Naive thymus-derived CD8-positive, alpha-beta T cell (primary cell): ENCODE measurements around the gene ZNF679. TPM values are rescaled to one million over a fixed set of nuclear protein-coding genes. Genes with fewer than 3 reads are reported as not detected.
"Not testable (repeated sequence)": the region's sequence is repeated elsewhere in the genome, so short reads cannot be mapped to it uniquely, and the experiment has no call there.

Experiments used
- ATAC-seq, 2 donors: fragments of 150-1000 bp; cut with Tn5 transposase in 1 of 2; sonication (Bioruptor Pico), chemical (Tn5 transposase) in 1 of 2; 1 replicate in 1 of 2; 2 replicates in 1 of 2; pipeline ENCODE4 v1.10.0; 2021; ENCODE audit warnings: mild to moderate bottlenecking in 2 of 2, moderate library complexity in 2 of 2
- POLR2A ChIA-PET: fragments of 350-600 bp; sonication (Branson Sonifier 250); formaldehyde crosslinking; loops from one replicate; lab custom pipeline; 2021; ENCODE audit warnings: antibody characterized with exemption; lab: Charles Lee
- DNase-seq, 10 donors: peaks; one replicate each; pipeline versions ENCODE4 v3.0.0 to v3.0.0-alpha.2; 2020 to 2022
- H3K27ac Mint-ChIP-seq, 10 donors: one replicate each; pipeline ENCODE4 v1.8.0; 2020 to 2022; ENCODE audit warnings: mild to moderate bottlenecking in 10 of 10, mixed read lengths in 10 of 10, moderate library complexity in 4 of 10, inconsistent platforms in 1 of 10
- H3K27me3 Mint-ChIP-seq, 5 donors: one replicate each; pipeline ENCODE4 v1.8.0; 2021 to 2022; ENCODE audit warnings: mixed read lengths in 5 of 5
- H3K36me3 Mint-ChIP-seq, 3 donors: one replicate each; pipeline ENCODE4 v1.8.0; 2020 to 2022; ENCODE audit warnings: mixed read lengths in 3 of 3, mild to moderate bottlenecking in 2 of 3, inconsistent platforms in 1 of 3
- H3K4me1 Mint-ChIP-seq, 4 donors: one replicate each; pipeline ENCODE4 v1.8.0; 2021 to 2022; ENCODE audit warnings: mixed read lengths in 4 of 4
- H3K4me3 Mint-ChIP-seq, 10 donors: one replicate each; pipeline ENCODE4 v1.8.0; 2020 to 2022; ENCODE audit warnings: mild to moderate bottlenecking in 10 of 10, mixed read lengths in 10 of 10, moderate library complexity in 6 of 10, inconsistent platforms in 1 of 10
- H3K9me3 Mint-ChIP-seq, 9 donors: one replicate each; pipeline ENCODE4 v1.8.0; 2020 to 2022; ENCODE audit warnings: mixed read lengths in 9 of 9, mild to moderate bottlenecking in 3 of 9, inconsistent platforms in 1 of 9, moderate library complexity in 1 of 9
- polyA plus RNA-seq, 3 donors: library from polyadenylated mRNA; unstranded; fragments of 300-500 nt; fragmentation: Illumina TruSeq; gene quantifications; one replicate each; pipeline ENCODE4 v1.2.3, GENCODE V29; 2021
- total RNA-seq, 8 experiments: library from RNA in 2 of 8; stranded (reverse) in 2 of 8; gene quantifications; one replicate each; pipeline ENCODE4 v1.2.3 and lab custom pipeline; 2021 to 2026

ZNF679 gene
- total RNA-seq (not detected), polyA plus RNA-seq (not detected), total RNA-seq (lab: John Stamatoyannopoulos, UW) (0 reads per million in 6 experiments)

DNA sequence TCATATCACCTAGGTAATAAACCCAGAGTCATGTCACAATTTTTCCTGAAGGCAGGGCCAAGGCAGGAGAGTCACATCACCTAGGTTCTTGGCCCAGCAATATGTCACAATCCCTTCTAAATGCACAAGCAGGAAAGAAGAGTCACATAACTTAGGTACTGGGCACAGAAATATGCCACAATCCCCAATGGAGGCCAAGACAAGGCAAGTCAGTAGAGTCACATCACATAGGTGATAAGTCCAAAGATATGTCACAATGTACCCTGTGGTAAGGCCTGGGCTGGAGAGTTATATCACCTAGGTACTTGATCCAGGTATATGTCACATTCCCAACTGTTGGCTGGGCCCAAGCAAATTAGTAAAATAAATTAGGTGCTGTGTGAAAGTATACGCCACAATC, at the start of gene ZNF679:
TSS of gene ZNF679 (plus strand) at position 301 of the 400 bp plus-strand sequence. CDS start 20,644 bp downstream, outside the sequence.
- ATAC-seq, POLR2A ChIA-PET, H3K4me3 Mint-ChIP-seq, H3K27ac Mint-ChIP-seq, DNase-seq, H3K27me3 Mint-ChIP-seq, H3K4me1 Mint-ChIP-seq: not testable (repeated sequence)
- Mint-ChIP-seq H3K36me3 (peaks cover 0 to 21% (median 4%) of the 10 kb centered on the region in 3 donors), H3K9me3 (peaks cover 0 to 87% (median 34%) of the 10 kb centered on the region in 9 donors)

DNA sequence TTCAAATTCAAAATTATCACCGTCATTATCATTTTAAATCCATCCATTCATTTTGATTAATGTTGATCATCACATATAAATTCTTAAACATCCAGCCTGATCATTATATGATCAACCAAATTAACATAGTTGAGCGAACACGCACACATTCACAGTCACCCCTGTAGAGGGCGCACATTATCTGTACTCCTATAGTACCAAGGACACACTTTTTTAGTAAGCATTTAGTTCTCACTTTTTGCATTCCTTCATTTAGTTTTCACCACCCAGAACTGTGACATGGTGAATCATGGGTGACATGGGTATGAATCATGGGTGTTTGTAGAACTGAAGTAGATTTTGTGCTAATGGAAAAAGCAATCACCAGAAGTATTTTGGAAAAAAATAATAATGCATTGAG, 47.3 kb upstream of the ZNF679 start:
- ATAC-seq = no peak
- peaks cover 0 to 27% (median 15%) of the 10 kb centered on the region in 9 donors for H3K9me3 Mint-ChIP-seq
- peaks cover 7 to 17% (median 12%) of the 10 kb centered on the region in 5 donors for H3K27me3 Mint-ChIP-seq
- DNase-seq = no peak
- H3K27ac Mint-ChIP-seq = no peak overlapping the region
- no peak overlapping the region for H3K4me3 Mint-ChIP-seq
- H3K4me1 Mint-ChIP-seq = no peaks in the 10 kb centered on the region
- H3K36me3 Mint-ChIP-seq = peaks cover 0 to 3% (median 0%) of the 10 kb centered on the region in 3 donors
- POLR2A ChIA-PET = no interaction called here

DNA sequence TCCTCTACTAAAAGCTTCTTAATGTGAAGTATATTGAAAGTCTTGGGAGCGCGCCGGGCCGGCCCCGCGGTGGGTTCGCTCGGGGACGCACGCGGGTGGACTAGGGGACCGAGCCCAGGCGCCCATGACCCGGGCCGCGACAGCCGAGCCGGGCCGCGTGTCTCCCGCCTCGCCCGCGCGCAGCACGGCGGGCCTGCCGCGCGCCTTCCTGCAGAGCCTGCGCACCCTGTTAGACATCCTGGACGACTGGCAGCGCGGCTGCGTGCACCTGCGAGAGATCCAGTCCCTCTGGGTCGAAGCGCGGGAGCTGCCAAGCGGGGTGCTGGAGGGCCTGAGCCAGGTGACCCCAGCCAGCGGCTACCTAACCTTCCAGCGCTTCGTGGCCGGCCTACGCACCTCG, 46.7 kb upstream of the ZNF679 start:
- Mint-ChIP-seq H3K4me1 (no peaks in the 10 kb centered on the region), H3K4me3 (no peak overlapping the region)
- POLR2A ChIA-PET = no interaction called here

DNA sequence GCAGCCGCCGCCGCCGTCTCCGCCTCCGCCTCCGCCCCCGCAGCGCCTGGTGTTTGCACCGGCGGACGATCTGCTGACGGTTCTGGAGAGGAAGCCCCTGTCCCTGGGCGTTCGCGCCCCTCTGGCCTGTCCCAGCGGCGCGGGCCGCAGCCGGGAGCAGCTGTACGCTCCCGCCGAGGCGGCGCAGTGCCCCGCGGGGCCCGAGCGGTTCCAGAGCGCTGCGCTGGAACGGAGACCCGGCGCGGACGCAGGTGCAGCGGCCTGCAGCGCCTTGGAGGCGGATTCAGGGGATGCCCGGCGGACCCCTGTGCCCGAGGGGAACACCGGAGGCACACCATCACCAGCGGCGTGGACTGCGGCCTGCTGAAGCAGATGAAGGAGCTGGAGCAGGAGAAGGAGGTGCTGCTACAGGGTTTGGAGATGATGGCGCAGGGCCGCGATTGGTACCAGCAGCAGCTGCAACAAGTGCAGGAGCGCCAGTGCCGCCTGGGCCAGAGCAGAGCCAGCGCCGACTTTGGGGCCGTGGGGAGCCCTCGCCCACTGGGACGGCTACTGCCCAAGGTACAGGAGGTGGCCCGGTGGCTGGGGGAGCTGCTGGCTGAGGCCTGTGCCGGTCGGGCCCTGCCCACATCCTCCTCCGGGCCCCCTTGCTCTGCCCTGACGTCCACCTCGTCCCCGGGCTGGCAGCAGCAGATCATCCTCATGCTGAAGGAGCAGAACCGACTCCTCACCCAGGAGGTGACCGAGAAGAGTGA, 46.1 kb upstream of the ZNF679 start:
- Mint-ChIP-seq H3K9me3 (peaks cover 0 to 37% (median 16%) of the 10 kb centered on the region in 9 donors), H3K27me3 (peaks cover 7 to 17% (median 12%) of the 10 kb centered on the region in 5 donors), H3K27ac (no peak overlapping the region), H3K36me3 (peaks cover 0 to 3% (median 0%) of the 10 kb centered on the region in 3 donors), H3K4me1 (no peaks in the 10 kb centered on the region), H3K4me3 (no peak overlapping the region)
- POLR2A ChIA-PET = no interaction called here
- no peak for ATAC-seq
- no peak for DNase-seq

More for the DNA sequence above, 46.7 kb upstream of the ZNF679 start:
- Mint-ChIP-seq H3K36me3 (peaks cover 0 to 3% (median 0%) of the 10 kb centered on the region in 3 donors), H3K27me3 (peaks cover 7 to 17% (median 12%) of the 10 kb centered on the region in 5 donors), H3K9me3 (peaks cover under 1 to 32% (median 15%) of the 10 kb centered on the region in 9 donors), H3K27ac (no peak overlapping the region)
- no peak for DNase-seq
- no peak for ATAC-seq

DNA sequence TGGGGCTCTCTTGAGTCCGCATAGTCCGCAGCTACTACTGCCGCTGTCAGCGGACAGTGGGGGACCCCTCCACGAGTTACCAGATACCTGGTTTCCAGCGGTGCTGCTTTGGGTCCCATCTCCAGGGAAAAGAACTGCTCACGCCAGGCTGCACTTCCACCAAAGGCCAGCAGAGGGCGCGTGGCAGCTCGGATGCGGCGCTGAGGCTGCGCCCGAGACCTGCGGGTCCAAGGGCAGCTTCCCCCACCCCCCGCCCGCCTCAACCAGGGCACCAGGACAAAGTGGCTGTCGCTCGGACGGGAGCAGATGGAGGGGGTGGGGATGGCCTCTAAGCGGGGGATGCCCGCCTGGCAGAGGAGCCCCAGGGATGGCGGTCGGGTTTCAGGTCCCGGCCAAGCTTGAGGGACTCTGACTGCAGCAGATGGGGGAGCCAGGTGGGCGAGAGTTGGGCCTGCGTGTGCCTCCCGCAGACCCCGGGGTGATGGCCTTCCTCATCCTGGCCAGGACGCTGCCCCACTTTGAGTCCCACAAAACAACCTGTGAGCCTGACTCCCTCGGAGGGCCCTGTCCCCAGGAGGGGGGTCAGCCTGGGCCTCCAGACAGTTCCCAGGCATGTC, 45.0 kb upstream of the ZNF679 start:
- DNase-seq (peak in 7 of 10 donors; percentile 15 to 51 (median 34)), ATAC-seq (no peak)
- peaks cover 7 to 17% (median 12%) of the 10 kb centered on the region in 5 donors for H3K27me3 Mint-ChIP-seq
- no peak overlapping the region for H3K4me3 Mint-ChIP-seq
- POLR2A ChIA-PET = no interaction called here
- no peak overlapping the region for H3K27ac Mint-ChIP-seq
- H3K4me1 Mint-ChIP-seq = no peaks in the 10 kb centered on the region
- H3K36me3 Mint-ChIP-seq = peaks cover 0 to 3% (median 0%) of the 10 kb centered on the region in 3 donors
- peaks cover 0 to 42% (median 18%) of the 10 kb centered on the region in 9 donors for H3K9me3 Mint-ChIP-seq

DNA sequence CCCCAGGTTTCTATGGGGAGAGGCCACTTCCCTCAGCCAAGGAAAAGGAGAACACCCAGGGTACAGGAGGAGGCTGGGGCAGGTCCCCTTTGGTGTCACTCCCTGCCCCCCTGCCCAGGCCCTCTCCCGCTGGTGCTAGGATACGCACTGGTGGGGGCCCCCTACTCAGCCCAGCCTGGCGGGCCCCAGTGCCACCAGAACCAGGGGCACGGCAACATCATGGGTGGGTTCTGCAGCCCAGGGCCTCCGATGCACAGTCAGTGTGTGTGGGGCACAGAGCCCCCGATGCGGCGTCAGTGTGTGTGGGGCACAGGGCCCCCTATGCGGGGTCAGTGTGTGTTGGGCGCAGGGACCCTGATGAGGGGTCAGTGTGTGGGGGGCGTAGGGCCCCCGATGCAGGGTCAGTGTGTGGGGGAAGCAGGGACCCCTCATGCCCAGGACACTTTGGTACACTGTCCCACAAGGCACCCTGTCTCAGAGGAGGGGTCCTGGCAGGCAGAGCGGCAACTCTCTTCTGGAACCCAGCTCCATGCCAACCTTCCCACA, 44.4 kb upstream of the ZNF679 start:
- Mint-ChIP-seq H3K27ac (no peak overlapping the region), H3K4me3 (no peak overlapping the region), H3K27me3 (peaks cover 7 to 17% (median 12%) of the 10 kb centered on the region in 5 donors), H3K36me3 (peaks cover 0 to 3% (median 0%) of the 10 kb centered on the region in 3 donors), H3K9me3 (peaks cover 0 to 40% (median 16%) of the 10 kb centered on the region in 9 donors), H3K4me1 (no peaks in the 10 kb centered on the region)
- no peak for ATAC-seq
- no peak for DNase-seq
- POLR2A ChIA-PET = no interaction called here

DNA sequence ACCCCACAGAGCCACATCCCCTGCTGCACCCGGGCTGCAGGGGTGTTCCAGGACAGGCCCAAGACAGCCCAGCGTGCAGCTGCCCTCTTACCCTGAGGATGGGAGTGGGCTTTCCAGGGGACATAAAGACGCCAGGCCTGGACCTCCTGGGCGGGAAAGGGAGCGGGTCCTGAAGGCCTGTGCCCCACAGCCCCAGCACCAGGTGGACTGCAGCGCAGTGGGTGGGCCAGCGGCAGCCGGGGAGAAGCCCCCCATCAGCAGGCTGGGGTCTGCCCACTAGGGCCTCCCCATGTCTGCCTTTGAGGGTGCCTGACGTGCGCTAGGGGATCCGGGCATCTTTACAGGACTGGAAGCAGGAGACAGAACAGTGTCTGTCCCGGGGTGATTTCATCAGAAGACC, 43.9 kb upstream of the ZNF679 start:
- DNase-seq (no peak), ATAC-seq (no peak)
- Mint-ChIP-seq H3K36me3 (peaks cover 0 to 3% (median 0%) of the 10 kb centered on the region in 3 donors), H3K4me3 (no peak overlapping the region), H3K9me3 (peaks cover 2 to 45% (median 13%) of the 10 kb centered on the region in 9 donors), H3K27ac (no peak overlapping the region), H3K27me3 (peaks cover 7 to 17% (median 12%) of the 10 kb centered on the region in 5 donors), H3K4me1 (no peaks in the 10 kb centered on the region)
- POLR2A ChIA-PET = no interaction called here

DNA sequence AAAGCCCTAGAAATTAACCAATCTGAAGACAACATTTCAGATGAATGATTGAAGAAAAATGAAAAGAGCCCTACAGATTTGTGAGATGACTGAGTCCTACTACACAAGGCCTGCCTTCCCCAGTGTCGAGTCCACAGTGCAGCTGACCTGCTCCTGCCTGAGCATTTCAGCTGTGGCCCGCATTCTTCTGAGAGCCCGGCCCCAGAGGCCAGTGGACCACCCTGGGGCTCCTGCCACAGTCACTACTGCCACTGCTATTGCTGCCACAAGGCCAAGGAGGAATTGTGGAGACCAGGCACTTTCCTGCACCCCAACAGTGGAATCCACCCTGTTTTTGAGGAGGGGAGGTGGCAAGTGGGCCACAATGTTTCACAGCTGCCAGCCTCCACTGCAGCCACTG, 40.9 kb upstream of the ZNF679 start:
- Mint-ChIP-seq H3K4me3 (no peak overlapping the region), H3K27me3 (no peaks in the 10 kb centered on the region), H3K9me3 (peaks cover 4 to 32% (median 9%) of the 10 kb centered on the region in 9 donors), H3K36me3 (no peaks in the 10 kb centered on the region), H3K27ac (no peak overlapping the region), H3K4me1 (no peaks in the 10 kb centered on the region)
- ATAC-seq (no peak), DNase-seq (no peak)
- POLR2A ChIA-PET = no interaction called here

DNA sequence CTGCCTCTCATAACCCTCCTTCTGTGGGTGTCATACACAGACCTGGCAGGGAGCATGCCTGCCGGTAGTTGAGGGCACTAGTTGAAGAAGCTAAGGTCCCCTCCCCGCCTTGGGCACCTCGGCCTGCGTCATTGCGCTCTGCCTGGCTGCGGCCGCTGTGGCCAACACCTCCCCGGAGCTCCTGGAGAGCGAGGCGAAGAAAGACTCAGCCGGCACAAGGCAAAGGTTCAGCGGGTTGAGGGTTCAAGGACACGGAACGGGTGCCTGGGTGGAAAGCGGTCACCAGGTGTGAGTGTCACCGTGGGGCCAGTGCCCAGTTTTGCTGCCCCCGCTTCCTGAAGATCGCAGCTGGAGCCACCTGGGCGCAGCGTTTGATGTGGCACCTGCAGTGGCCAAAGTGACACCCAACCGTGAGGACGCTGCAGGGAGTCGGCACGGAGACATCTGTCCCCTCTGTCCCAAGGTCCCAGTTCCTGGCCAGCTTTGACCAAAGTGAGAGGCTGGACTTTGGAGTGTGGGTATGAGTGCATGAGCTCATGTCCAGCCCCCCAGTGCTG, 36.0 kb upstream of the ZNF679 start:
- DNase-seq (no peak), ATAC-seq (no peak)
- Mint-ChIP-seq H3K27ac (no peak overlapping the region), H3K36me3 (peaks cover 0 to 6% (median 2%) of the 10 kb centered on the region in 3 donors), H3K27me3 (no peaks in the 10 kb centered on the region), H3K9me3 (peaks cover 2 to 45% (median 26%) of the 10 kb centered on the region in 9 donors), H3K4me1 (no peaks in the 10 kb centered on the region), H3K4me3 (no peak overlapping the region)
- POLR2A ChIA-PET = no interaction called here

DNA sequence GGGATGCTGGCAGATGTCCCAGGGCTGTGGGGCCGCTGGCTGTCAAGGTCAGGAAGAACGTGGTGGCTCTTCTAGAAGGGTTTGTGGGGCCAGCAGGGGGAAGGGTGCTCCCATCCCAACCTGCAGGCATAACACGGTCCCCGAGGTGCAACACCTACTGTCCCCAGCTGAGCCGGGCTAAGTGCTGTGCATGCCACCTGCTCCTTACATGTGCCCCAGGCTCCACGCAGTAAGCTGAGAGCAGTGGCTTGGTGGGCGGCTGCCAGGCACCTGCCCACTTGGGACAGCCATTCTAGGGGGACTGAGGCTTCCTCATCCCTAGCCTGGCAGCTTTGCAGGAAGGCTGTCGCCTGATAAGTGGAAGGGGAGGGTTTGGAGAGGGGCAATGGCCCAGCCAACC, 35.5 kb upstream of the ZNF679 start:
- peaks cover 0 to 43% (median 25%) of the 10 kb centered on the region in 9 donors for H3K9me3 Mint-ChIP-seq
- no peaks in the 10 kb centered on the region for H3K4me1 Mint-ChIP-seq
- no peaks in the 10 kb centered on the region for H3K27me3 Mint-ChIP-seq
- ATAC-seq = no peak
- H3K27ac Mint-ChIP-seq = no peak overlapping the region
- H3K36me3 Mint-ChIP-seq = peaks cover 0 to 6% (median 2%) of the 10 kb centered on the region in 3 donors
- POLR2A ChIA-PET = no interaction called here
- no peak for DNase-seq
- no peak overlapping the region for H3K4me3 Mint-ChIP-seq

DNA sequence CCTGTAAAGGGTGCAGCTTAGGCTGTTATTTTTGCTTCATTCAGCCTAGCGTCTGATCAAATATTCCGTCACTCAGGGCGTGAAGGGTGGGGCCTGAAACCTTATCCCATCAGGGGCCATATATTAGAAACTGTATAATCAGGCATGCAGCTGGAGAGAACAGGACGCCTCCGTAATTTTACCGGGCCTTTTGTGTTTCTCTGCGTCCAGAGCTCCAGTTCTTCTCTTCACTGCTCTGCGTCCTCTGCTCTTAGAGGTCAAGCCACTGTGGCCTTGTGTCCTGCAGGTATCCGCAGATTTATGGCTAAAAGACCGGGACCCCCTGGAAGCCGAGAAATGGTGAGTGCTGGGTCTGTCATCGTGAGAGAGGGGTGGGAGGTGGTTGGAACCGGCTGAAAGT, 21.4 kb upstream of the ZNF679 start, which contains the start of gene ZNF735:
TSS of gene ZNF735 (plus strand) at position 301 of the 400 bp plus-strand sequence. CDS start at position 301, 0 bp downstream.
- H3K4me3 Mint-ChIP-seq = no peak within 1 kb of the TSS
- H3K36me3 Mint-ChIP-seq = peaks cover 0 to 10% (median 3%) of the 10 kb centered on the region in 3 donors
- H3K4me1 Mint-ChIP-seq = no peaks in the 10 kb centered on the region
- POLR2A ChIA-PET = no interaction called here
- no peak for ATAC-seq
- DNase-seq = no peak
- H3K27me3 Mint-ChIP-seq = no peaks in the 10 kb centered on the region
- H3K9me3 Mint-ChIP-seq = peaks cover 0 to 73% (median 20%) of the 10 kb centered on the region in 9 donors
- H3K27ac Mint-ChIP-seq = no peak within 1 kb of the TSS

DNA sequence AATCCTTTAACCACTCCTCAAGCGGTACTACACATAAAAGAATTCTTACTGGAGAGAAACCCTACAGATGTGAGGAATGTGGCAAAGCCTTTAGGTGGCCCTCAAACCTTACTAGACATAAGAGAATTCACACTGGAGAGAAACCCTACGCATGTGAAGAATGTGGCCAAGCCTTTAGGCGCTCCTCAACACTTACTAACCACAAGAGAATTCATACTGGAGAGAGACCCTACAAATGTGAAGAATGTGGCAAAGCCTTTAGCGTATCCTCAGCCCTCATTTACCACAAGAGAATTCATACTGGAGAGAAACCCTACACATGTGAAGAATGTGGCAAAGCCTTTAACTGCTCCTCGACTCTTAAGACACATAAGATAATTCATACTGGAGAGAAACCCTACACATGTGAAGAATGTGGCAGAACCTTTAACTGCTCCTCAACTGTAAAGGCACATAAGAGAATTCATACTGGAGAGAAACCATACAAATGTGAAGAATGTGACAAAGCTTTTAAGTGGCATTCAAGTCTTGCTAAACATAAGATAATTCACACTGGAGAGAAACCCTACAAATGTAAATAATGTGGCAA, 8.5 kb upstream of the ZNF679 start:
- DNase-seq, H3K4me1 Mint-ChIP-seq, ATAC-seq, H3K4me3 Mint-ChIP-seq, POLR2A ChIA-PET, H3K27ac Mint-ChIP-seq, H3K27me3 Mint-ChIP-seq: not testable (repeated sequence)
- H3K36me3 Mint-ChIP-seq = peaks cover 0 to 48% (median 3%) of the 10 kb centered on the region in 3 donors
- H3K9me3 Mint-ChIP-seq = peaks cover 29 to 92% (median 49%) of the 10 kb centered on the region in 9 donors
